Adrenal gland (tissue), 12 donors: ENCODE data around the gene ASTN2. TPM values are rescaled to one million over a fixed set of nuclear protein-coding genes. Genes with fewer than 3 reads are reported as not detected.

Source experiments
- DNase-seq, 7 donors: peaks; one replicate each; pipeline ENCODE4 v3.0.0-alpha.2; 2019 to 2020
- H3K27ac ChIP-seq, 5 donors: fragments of 200-600 bp; sonication (generic) in 4 of 5; 1 replicate in 3 of 5; 2 replicates in 2 of 5; pipeline versions ENCODE4 v1.5.1 to v1.8.0; 2016 to 2020; ENCODE audit warnings: mild to moderate bottlenecking in 1 of 5
- H3K27me3 ChIP-seq: fragments of 200-600 bp; 2 replicates; pipeline ENCODE4 v1.8.0; 2021
- H3K36me3 ChIP-seq, 2 donors: fragments of 200-600 bp; replicated peaks in 1 of 2; 1 replicate in 1 of 2; 2 replicates in 1 of 2; pipeline versions ENCODE4 v1.5.1 to v1.8.0; 2018 to 2022
- H3K4me1 ChIP-seq, 2 donors: fragments of 200-600 bp; replicated peaks in 1 of 2; 1 replicate in 1 of 2; 2 replicates in 1 of 2; pipeline versions ENCODE4 v1.5.1 to v1.8.0; 2018 to 2021
- H3K4me3 ChIP-seq, 4 donors: fragments of 200-600 bp; sonication (generic) in 3 of 4; one replicate each; pipeline ENCODE4 v1.5.1; 2016 to 2018
- H3K9me3 ChIP-seq, 3 donors: fragments of 200-600 bp; sonication (generic) in 1 of 3; replicated peaks in 1 of 3; 1 replicate in 2 of 3; 2 replicates in 1 of 3; pipeline versions ENCODE4 v1.5.1 to v1.8.0; 2016 to 2021
- CTCF ChIP-seq, 6 experiments: fragments of 450-650 bp in 4 of 6; fragments of 200-600 bp in 2 of 6; sonication (generic) in 1 of 6; IDR thresholded peaks; 1 replicate in 5 of 6; 2 replicates in 1 of 6; pipeline versions ENCODE4 v1.5.1 to v1.8.0; 2016 to 2021; ENCODE audit warnings: antibody characterized with exemption in 6 of 6, mild to moderate bottlenecking in 2 of 6, moderate library complexity in 1 of 6
- POLR2A ChIP-seq, 2 donors: fragments of 450-650 bp; IDR thresholded peaks; one replicate each; pipeline ENCODE4 v1.6.1; 2017; ENCODE audit warnings: antibody characterized with exemption in 2 of 2, mild to moderate bottlenecking in 2 of 2, moderate library complexity in 1 of 2
- WGBS, 4 donors: extraction: QIAGEN DNeasy Blood & Tissue Kit in 2 of 4; methylation state at CpG; one replicate each; pipeline versions ENCODE4 v1.1.5 to v1.1.7; 2013 to 2017; 5-methylcytosine and 5-hydroxymethylcytosine counted together
- intact Hi-C, 2 donors: fragments of 100-400 bp; cut with DNase I; formaldehyde crosslinking; loops; one replicate each; pipeline versions ENCODE4 v1.14.1 to v1.15.0; 2022 to 2023
- polyA plus RNA-seq, 3 donors: library from polyadenylated mRNA; stranded (reverse); fragments of 200-250 nt in 2 of 3; fragments of 350-450 nt in 1 of 3; fragmentation: Illumina TruSeq in 1 of 3; extraction: RNeasy Lipid Tissue Mini Kit (QIAGEN cat#74804) in 1 of 3; gene quantifications; one replicate each; pipeline ENCODE4 v1.2.3, GENCODE V29; 2013 to 2014
- total RNA-seq, 9 donors: library from RNA; depleted of rRNA in 4 of 9; stranded (reverse); fragments of >200 nt in 4 of 9; fragments of 120-200 nt in 1 of 9; fragmentation: NEBNext Ultra II Directional in 1 of 9; extraction: Animal tissue kit (Norgen Biotek cat#: 25700) in 1 of 9; gene quantifications; one replicate each; pipeline versions ENCODE4 v1.1.0 to v1.2.4, GENCODE V29; 2013 to 2023
- donor health status: healthy with polysubstance abuse.
- donor health status: Bipolar disorder and iron deficiency.
- donor health status: DM: yes; HTN: yes; CAD: no.
- donor health status: DM: no; HTN: no; CAD: no.
- donor health status: DM: no; HTN: no; CAD: no.
- donor health status: DM: yes; HTN: yes; CAD: no.

The ASTN2 gene
- total and polyA plus RNA-seq, 12 donors: 2.5 to 15.6 (median 6.8) TPM

- 57 to 91% (median 73%) methylated on average over 2 of the region's 2 CpGs for WGBS, 4 donors
- TF ChIP-seq CTCF (IDR thresholded peaks at IDR 0.05) (no peak), POLR2A (IDR thresholded peaks at IDR 0.05) (no peak)
- no peak for DNase-seq
- H3K9me3 ChIP-seq: no peaks in the 10 kb centered on the region
- H3K36me3 ChIP-seq: no peaks in the 10 kb centered on the region
- intact Hi-C loops: no loop called here
- H3K27me3 ChIP-seq: no peaks in the 10 kb centered on the region
- no peak overlapping the region for H3K27ac ChIP-seq
- no peaks in the 10 kb centered on the region for H3K4me1 ChIP-seq
- no peak overlapping the region for H3K4me3 ChIP-seq
Measured at GRCh38 chr9:116721944-116722343, 692.9 kb downstream of the ASTN2 start.

- WGBS, 4 donors: 94 to 98% (median 96%) methylated on average over 3 of the region's 3 CpGs
- intact Hi-C loops: no loop called here
- Histone ChIP-seq H3K27me3 (no peaks in the 10 kb centered on the region), H3K9me3 (no peaks in the 10 kb centered on the region), H3K4me3 (no peak overlapping the region), H3K4me1 (no peaks in the 10 kb centered on the region), H3K27ac (no peak overlapping the region), H3K36me3 (no peaks in the 10 kb centered on the region)
- TF ChIP-seq POLR2A (IDR thresholded peaks at IDR 0.05): no peak
- TF ChIP-seq CTCF (IDR thresholded peaks at IDR 0.05): no peak
- DNase-seq: no peak
Measured at GRCh38 chr9:116721411-116721810, 693.4 kb downstream of the ASTN2 start.

GRCh38 chr9:116720111-116720510 lies 694.7 kb downstream of the ASTN2 start:
- Histone ChIP-seq H3K27ac (no peak overlapping the region), H3K4me3 (no peak overlapping the region), H3K27me3 (no peaks in the 10 kb centered on the region), H3K4me1 (no peaks in the 10 kb centered on the region), H3K9me3 (no peaks in the 10 kb centered on the region), H3K36me3 (no peaks in the 10 kb centered on the region)
- intact Hi-C loops: no loop called here
- 61 to 100% (median 90%) methylated on average over 2 of the region's 2 CpGs for WGBS, 4 donors
- DNase-seq: no peak
- TF ChIP-seq POLR2A (IDR thresholded peaks at IDR 0.05) (no peak), CTCF (IDR thresholded peaks at IDR 0.05) (no peak)

- 78 to 87% (median 79%) methylated on average over 4 of the region's 4 CpGs for WGBS, 4 donors
Measured at GRCh38 chr9:116718111-116718510, 696.7 kb downstream of the ASTN2 start.

More at GRCh38 chr9:116718111-116718510, 696.7 kb downstream of the ASTN2 start:
- TF ChIP-seq CTCF (IDR thresholded peaks at IDR 0.05): no peak
- no peak for TF ChIP-seq POLR2A (IDR thresholded peaks at IDR 0.05)
- no peak for DNase-seq
- Histone ChIP-seq H3K27ac (no peak overlapping the region), H3K4me1 (no peaks in the 10 kb centered on the region), H3K9me3 (no peaks in the 10 kb centered on the region), H3K36me3 (no peaks in the 10 kb centered on the region), H3K4me3 (no peak overlapping the region), H3K27me3 (no peaks in the 10 kb centered on the region)
- intact Hi-C loops: no loop called here
